DOHH2 (cell line): ENCODE results near the gene HBP1.

ENCODE experiments used
- CTCF ChIP-seq: fragments of 200-600 bp; sonication (generic); IDR thresholded peaks from one replicate; pipeline ENCODE4 v1.5.1; 2014; ENCODE audit warnings: antibody characterized with exemption, mild to moderate bottlenecking, low read depth, low read length; ENCODE audit not compliant: poor library complexity, severe bottlenecking
- EZH2phosphoT487 ChIP-seq: fragments of 200-600 bp; sonication (generic); IDR thresholded peaks from 2 replicates; pipeline ENCODE4 v1.6.1; 2017; ENCODE audit warnings: borderline replicate concordance, mild to moderate bottlenecking, antibody characterized with exemption, low read length, moderate library complexity, mixed read lengths

- TF ChIP-seq CTCF (no peak), EZH2phosphoT487 (no peak)
These were observed 51.6 kb downstream of the HBP1 start for GRCh38 chr7:107220356-107220755.
